NCI-H226 (cell line): ENCODE data around the gene CASK.
A peak's percentile ranks its signal among the peaks of the same experiment; 100 is the strongest.

ENCODE experiments used
- DNase-seq: peaks from one replicate; pipeline ENCODE4 v3.0.0-alpha.2; 2015

CASK gene, protein sequence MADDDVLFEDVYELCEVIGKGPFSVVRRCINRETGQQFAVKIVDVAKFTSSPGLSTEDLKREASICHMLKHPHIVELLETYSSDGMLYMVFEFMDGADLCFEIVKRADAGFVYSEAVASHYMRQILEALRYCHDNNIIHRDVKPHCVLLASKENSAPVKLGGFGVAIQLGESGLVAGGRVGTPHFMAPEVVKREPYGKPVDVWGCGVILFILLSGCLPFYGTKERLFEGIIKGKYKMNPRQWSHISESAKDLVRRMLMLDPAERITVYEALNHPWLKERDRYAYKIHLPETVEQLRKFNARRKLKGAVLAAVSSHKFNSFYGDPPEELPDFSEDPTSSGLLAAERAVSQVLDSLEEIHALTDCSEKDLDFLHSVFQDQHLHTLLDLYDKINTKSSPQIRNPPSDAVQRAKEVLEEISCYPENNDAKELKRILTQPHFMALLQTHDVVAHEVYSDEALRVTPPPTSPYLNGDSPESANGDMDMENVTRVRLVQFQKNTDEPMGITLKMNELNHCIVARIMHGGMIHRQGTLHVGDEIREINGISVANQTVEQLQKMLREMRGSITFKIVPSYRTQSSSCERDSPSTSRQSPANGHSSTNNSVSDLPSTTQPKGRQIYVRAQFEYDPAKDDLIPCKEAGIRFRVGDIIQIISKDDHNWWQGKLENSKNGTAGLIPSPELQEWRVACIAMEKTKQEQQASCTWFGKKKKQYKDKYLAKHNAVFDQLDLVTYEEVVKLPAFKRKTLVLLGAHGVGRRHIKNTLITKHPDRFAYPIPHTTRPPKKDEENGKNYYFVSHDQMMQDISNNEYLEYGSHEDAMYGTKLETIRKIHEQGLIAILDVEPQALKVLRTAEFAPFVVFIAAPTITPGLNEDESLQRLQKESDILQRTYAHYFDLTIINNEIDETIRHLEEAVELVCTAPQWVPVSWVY

GRCh38 chrX:41923211-41923977, at the start of gene CASK:
CASK (minus strand) TSS chrX:41923554; CDS start chrX:41922988, 566 bp downstream.
- DNase-seq: peak; percentile 74

- no peak for DNase-seq
Measured at GRCh38 chrX:41971346-41971745, 48.0 kb upstream of the CASK start.

DNA sequence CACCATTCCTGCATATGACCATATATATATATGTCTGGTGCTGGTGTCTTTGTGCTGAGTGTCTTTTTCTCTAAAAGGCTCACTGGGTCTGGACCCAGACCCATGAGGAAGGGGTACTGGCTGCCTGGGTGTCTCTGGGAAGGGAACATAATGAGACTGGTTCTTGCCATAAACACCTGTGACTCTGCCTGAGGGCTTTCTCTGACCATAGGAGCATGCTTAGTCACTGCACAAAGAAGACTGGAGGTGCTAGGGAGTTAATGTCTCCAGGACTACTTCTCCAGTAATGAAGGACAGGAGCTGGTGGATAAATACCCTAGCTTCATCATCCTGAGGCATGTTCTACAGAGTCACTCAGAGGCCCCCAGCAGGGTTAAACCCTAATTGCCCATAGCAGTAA, 47.1 kb upstream of the CASK start:
- no peak for DNase-seq

- DNase-seq: peak; percentile 41
Measured at GRCh38 chrX:41963348-41963747, 40.0 kb upstream of the CASK start.

DNA sequence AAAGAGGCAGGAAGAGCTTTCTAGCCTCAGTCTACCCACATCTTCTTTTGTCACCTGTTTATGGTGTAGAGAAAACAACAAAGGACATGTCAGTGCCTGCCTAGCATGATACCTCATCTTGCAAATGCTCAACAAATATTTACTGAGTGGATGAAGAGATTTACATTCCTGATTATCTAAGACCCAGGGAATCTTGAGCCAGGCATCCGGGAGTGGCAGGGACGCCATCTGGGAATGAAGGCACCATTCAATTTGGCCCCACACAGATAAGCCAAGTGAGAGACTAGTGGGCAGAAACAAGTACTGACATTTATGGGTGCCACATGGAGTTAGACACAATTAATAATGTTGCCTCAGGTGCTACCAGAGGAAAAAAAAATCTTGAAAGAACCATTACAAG, 36.8 kb upstream of the CASK start:
- no peak for DNase-seq

GRCh38 chrX:41958861-41959260, 35.5 kb upstream of the CASK start:
- no peak for DNase-seq

- DNase-seq: no peak
Measured at GRCh38 chrX:41956027-41956426, 32.7 kb upstream of the CASK start.

DNA sequence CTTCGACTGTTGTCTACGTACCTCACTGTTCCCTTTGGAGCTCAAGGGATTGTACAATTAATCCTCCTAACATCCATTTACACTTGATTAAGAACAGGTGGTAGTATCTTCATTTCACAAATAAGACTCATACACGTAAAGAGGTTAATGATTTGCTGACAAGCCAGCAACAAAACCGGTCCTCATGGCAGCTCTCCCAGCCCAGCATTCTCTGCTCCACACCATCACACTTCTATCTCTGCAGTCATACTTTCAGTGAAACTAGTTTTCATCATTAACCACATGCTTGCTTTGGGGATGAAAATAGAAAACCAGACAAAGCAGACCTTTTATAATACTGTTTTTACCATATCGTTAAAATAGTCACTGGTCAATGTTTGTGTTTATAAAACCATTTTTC, 28.7 kb upstream of the CASK start:
- no peak for DNase-seq

DNA sequence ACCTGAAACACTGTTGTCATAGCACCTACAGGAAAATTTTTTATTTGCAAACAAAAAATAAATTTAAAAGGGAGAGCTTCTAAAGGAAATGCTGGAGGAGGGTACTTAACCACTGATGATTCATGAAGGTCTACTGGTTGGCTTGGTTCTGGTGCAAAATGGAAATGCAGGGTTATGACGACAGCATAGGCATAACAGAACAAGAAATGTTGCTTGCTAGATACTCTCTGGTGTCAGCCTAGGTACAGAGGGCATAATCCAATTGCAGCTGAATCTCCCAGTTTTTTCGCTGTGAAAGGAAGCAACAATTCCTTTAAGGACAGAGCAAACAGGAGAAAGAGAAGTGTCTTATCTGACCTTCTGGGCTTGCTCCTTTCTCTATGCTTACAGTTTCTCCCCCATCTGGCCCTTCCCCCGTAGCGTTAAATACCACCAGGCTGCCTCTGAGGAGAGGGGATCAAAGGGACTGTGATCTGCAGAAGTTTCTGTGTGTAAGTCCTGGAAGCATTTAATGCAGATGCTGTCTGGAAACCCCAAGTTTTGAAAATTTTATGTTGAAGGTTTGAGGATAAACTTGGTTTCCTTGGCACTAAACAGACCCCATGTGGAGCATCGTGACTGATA, 23.7 kb upstream of the CASK start:
- DNase-seq: no peak

- DNase-seq: no peak
Measured at GRCh38 chrX:41946235-41946634, 22.9 kb upstream of the CASK start.

- DNase-seq: no peak
Measured at GRCh38 chrX:41935832-41936231, 12.5 kb upstream of the CASK start.

DNA sequence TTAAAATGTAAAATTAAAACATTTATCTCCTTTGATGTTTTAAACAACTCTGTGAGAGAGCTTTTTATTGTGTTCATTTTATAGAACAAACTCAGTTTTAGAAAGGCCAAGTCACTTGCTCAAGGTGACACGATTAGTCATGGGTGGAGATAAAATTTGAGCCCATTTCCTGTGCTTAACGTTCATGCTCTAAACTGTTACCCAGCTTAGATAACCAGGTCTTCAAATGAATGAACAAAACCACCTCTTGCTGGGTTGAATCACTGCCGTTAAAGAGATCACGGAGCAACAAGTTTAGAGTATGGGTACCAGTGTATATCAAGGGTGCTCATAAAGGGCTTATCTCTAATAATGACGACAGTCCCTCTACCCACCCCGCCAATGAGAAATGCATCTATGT, 10.2 kb upstream of the CASK start:
- peak; percentile 3 for DNase-seq

DNA sequence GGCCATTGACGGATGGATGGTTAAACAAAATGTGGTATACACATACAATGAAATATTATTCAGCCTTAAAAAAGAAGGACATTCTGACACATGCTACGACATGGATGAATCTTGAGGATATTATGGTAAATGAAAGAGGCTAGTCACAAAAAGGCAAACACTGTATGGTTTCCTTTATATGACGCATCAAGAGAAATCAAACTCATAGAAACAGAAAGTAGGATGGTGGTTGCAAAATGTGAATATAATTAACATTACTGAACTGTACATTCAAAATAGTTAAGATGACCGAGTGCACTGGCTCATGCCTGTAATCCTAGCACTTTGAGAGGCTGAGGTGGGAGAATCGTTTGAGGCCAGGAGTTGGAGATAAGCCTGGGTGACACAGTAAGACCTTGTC, 9.5 kb upstream of the CASK start:
- DNase-seq: no peak

GRCh38 chrX:41931591-41931990, 8.2 kb upstream of the CASK start:
- peak; percentile 19 for DNase-seq

DNA sequence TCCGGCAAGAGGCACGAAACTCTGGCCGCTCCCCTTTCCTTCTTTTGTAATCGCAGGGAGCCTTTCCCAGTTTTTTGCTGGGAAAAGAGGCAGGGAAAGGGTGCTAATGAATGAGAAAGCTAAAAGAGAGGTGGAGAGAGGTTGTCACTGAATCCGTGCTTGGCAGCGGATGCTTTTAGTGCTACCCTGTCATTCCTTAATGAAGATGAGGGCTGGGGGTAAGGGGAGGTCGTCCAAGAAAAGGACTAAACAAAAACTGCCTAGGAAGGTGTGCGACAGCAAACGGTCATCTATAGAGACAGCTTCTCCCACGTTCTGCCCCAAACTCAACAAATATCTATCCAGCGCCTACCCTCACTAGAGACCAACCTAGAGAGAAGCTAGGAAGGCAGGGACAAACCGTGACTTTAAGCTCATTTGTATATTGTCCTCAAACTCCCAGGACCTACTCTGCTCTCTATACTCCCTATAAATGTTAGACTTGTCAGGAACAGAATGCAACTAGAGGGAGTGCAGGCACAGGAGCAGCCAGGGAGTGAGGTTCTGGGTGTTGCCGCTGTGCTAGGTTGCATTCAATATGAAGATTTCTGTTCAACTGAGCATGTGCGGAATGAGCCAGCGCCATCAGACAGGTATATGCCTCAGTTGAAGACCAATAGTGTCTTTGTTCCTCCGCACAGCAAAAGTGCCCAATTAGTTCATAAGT, 777 bp upstream of the CASK start:
- peak; percentile 32 for DNase-seq

DNA sequence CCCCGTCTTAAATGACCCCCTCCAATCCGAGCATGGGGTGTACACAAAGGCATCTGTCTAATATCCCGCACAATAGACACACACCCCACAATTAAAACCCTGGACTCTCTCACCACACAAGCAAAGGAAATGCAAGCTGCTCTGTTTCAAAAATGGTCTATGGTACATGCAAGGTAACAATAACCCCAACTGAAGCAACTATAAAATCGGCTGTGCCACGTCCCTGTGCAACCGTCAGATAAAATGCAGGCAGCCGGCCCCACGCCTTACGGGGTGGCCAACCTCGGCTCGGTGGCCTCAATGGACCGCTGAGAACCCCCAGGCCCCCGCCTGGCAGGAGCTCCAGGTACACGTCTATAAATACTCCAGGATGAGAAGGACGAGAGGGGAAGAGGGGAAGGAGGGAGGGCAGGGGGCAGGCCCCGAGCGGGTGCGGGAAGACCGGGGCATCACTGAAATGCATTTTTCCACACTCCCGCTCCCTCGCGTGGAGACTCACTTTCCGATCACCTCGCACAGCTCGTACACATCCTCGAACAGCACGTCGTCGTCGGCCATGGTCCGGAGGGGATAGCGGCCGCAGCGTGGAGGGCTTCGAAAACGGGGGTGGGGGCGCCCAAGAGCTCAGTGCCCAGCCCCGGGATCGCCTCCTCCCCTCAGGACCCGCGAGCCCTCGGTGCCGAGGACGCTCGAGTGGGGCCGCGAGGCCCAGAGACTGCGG, 763 bp downstream of the CASK start:
- peak; percentile 6 for DNase-seq

- DNase-seq: peak; percentile 4
Measured at GRCh38 chrX:41921492-41922430, 1.6 kb downstream of the CASK start.

GRCh38 chrX:41919870-41920269, 3.5 kb downstream of the CASK start:
- no peak for DNase-seq

GRCh38 chrX:41917517-41917916, 5.8 kb downstream of the CASK start:
- no peak for DNase-seq

DNA sequence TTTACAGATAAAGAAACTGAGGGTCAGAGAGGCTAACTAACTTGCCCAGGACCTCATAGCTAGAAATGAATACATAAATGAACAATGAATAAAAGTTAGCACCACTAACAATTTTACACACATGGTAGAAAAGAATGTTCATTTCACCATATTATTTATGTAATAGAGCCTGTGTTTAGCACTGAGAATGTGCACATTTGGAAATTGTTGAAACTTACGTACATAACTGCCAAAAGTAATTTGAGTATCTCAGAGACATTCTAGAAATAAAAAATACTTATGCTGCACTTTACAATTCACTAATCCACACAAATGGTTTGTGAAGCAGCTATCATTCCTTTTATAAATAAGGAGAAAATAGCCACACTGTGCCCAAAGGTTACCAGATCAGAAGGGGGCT, 9.9 kb downstream of the CASK start:
- DNase-seq: no peak
